OCI-LY7 (cell line): Measurements from ENCODE around the gene JOSD2. TPM values are rescaled to one million over a fixed set of nuclear protein-coding genes. Genes with fewer than 3 reads are reported as not detected.

Experiments used
- BruUV-seq: library from RNA; stranded (reverse); fragments of 400-500 nt; replicated peaks from 2 replicates; lab custom pipeline; 2021; lab: Mats Ljungman, UMichigan
- CTCF ChIA-PET: fragments of 300-600 bp; sonication (Branson Sonifier 250); formaldehyde crosslinking; loops from one replicate; lab custom pipeline; 2022; ENCODE audit warnings: antibody characterized with exemption; ENCODE audit not compliant: unreplicated experiment; lab: Charles Lee
- POLR2A ChIA-PET: fragments of 300-600 bp; sonication (Branson Sonifier 250); formaldehyde crosslinking; loops from one replicate; lab custom pipeline; 2022; ENCODE audit warnings: antibody characterized with exemption; lab: Charles Lee
- DNase-seq: peaks from one replicate; pipeline ENCODE4 v3.0.0-alpha.2; 2015; ENCODE audit warnings: low spot score
- H2AFZ ChIP-seq: fragments of 200-600 bp; sonication (generic), shearing (Covaris generic); 2 replicates; pipeline ENCODE4 v1.6.1; 2014; ENCODE audit warnings: mild to moderate bottlenecking, antibody characterized with exemption, low read length, moderate library complexity
- H3K27ac ChIP-seq: fragments of 200-600 bp; sonication (generic); 2 replicates; pipeline ENCODE4 v1.5.1; 2014; ENCODE audit warnings: mixed run types, low read depth, mild to moderate bottlenecking, moderate library complexity, low read length, inconsistent platforms; ENCODE audit not compliant: poor library complexity, severe bottlenecking
- H3K36me3 ChIP-seq: fragments of 200-600 bp; sonication (generic); 2 replicates; pipeline ENCODE4 v1.6.1; 2014; ENCODE audit warnings: mild to moderate bottlenecking, antibody characterized with exemption, low read length, moderate library complexity, mixed read lengths; ENCODE audit not compliant: insufficient read depth
- H3K4me1 ChIP-seq: fragments of 200-600 bp; sonication (generic); 2 replicates; pipeline ENCODE4 v1.5.1; 2014; ENCODE audit warnings: mild to moderate bottlenecking, low read length; ENCODE audit not compliant: insufficient read depth, poor library complexity, severe bottlenecking
- H3K4me2 ChIP-seq: fragments of 200-600 bp; sonication (generic); 2 replicates; pipeline ENCODE4 v1.6.1; 2014; ENCODE audit warnings: mild to moderate bottlenecking, low read length
- H3K4me3 ChIP-seq: fragments of 200-600 bp; sonication (generic); 2 replicates; pipeline ENCODE4 v1.5.1; 2014; ENCODE audit warnings: mild to moderate bottlenecking, low read depth, low read length; ENCODE audit not compliant: poor library complexity, severe bottlenecking
- H3K79me2 ChIP-seq: fragments of 200-600 bp; sonication (generic); 2 replicates; pipeline ENCODE4 v1.6.1; 2016; ENCODE audit warnings: low read depth, mild to moderate bottlenecking, low read length, moderate library complexity, mixed read lengths; ENCODE audit not compliant: insufficient read depth
- H3K9me2 ChIP-seq: fragments of 200-600 bp; sonication (generic); 2 replicates; pipeline ENCODE4 v1.6.1; 2016; ENCODE audit warnings: mild to moderate bottlenecking, low read length, mixed read lengths; ENCODE audit not compliant: insufficient read depth
- H3K9me3 ChIP-seq: fragments of 200-600 bp; sonication (generic); 2 replicates; pipeline ENCODE4 v1.6.1; 2014; ENCODE audit warnings: mild to moderate bottlenecking, mixed run types, low read length, mixed read lengths
- H4K20me1 ChIP-seq: fragments of 200-600 bp; sonication (generic); 2 replicates; pipeline ENCODE4 v1.6.1; 2014; ENCODE audit warnings: mild to moderate bottlenecking, antibody characterized with exemption, low read length, moderate library complexity, mixed read lengths; ENCODE audit not compliant: insufficient read depth
- CTCF ChIP-seq: fragments of 200-600 bp; sonication (generic); conservative IDR thresholded peaks from 2 replicates; pipeline ENCODE4 v1.5.1; 2014; ENCODE audit warnings: mild to moderate bottlenecking, antibody characterized with exemption, low read length, moderate library complexity, mixed read lengths
- EZH2phosphoT487 ChIP-seq: fragments of 200-600 bp; sonication (generic); IDR thresholded peaks from 2 replicates; pipeline ENCODE4 v1.6.1; 2018; ENCODE audit warnings: low read depth, borderline replicate concordance, mild to moderate bottlenecking, mixed run types, antibody characterized with exemption, low read length, moderate library complexity, mixed read lengths
- intact Hi-C: fragments of 100-400 bp; cut with micrococcal nuclease; formaldehyde crosslinking; loops from one replicate; pipeline ENCODE4 v1.10.0; 2022; ENCODE audit not compliant: unreplicated experiment
- total RNA-seq, 2 experiments: library from RNA; depleted of rRNA in 1 of 2; stranded (reverse); fragments of >200 nt in 1 of 2; shearing (Covaris generic) in 1 of 2; gene quantifications; 2 replicates each; pipeline ENCODE4 v1.2.3, GENCODE V29; 2014 to 2022

JOSD2 gene
- total RNA-seq, 2 experiments from 2014 or later = 13.0 to 17.8 TPM

GRCh38 chr19:50546527-50547221, 35.7 kb upstream of the JOSD2 start:
- no peak overlapping the region for H3K4me3 ChIP-seq
- H2AFZ ChIP-seq = no peak overlapping the region
- intact Hi-C loops = no loop called here
- TF ChIP-seq EZH2phosphoT487 (no peak), CTCF (no peak)
- POLR2A ChIA-PET = no interaction called here
- H3K9me3 ChIP-seq = no peaks in the 10 kb centered on the region
- H3K36me3 ChIP-seq = no peaks in the 10 kb centered on the region
- no peaks in the 10 kb centered on the region for H3K4me1 ChIP-seq
- no peak overlapping the region for H3K4me2 ChIP-seq
- no peaks in the 10 kb centered on the region for H3K79me2 ChIP-seq
- no TSS peak for BruUV-seq
- CTCF ChIA-PET = no interaction called here
- H3K9me2 ChIP-seq = no peaks in the 10 kb centered on the region
- DNase-seq = no peak
- H4K20me1 ChIP-seq = no peaks in the 10 kb centered on the region
- no peak overlapping the region for H3K27ac ChIP-seq

- TF ChIP-seq EZH2phosphoT487 (no peak), CTCF (no peak)
- H2AFZ ChIP-seq = no peak overlapping the region
- H4K20me1 ChIP-seq = no peaks in the 10 kb centered on the region
- no peak overlapping the region for H3K4me2 ChIP-seq
- intact Hi-C loops = no loop called here
- no peaks in the 10 kb centered on the region for H3K36me3 ChIP-seq
- no peaks in the 10 kb centered on the region for H3K9me2 ChIP-seq
- H3K4me3 ChIP-seq = no peak overlapping the region
- no peaks in the 10 kb centered on the region for H3K79me2 ChIP-seq
- no TSS peak for BruUV-seq
- ChIA-PET POLR2A (no interaction called here), CTCF (no interaction called here)
- DNase-seq = no peak
- H3K9me3 ChIP-seq = no peaks in the 10 kb centered on the region
- H3K27ac ChIP-seq = no peak overlapping the region
- no peaks in the 10 kb centered on the region for H3K4me1 ChIP-seq
Observed at GRCh38 chr19:50542943-50543342, 32.0 kb upstream of the JOSD2 start.

GRCh38 chr19:50537769-50538230, 26.8 kb upstream of the JOSD2 start:
- no peaks in the 10 kb centered on the region for H3K9me3 ChIP-seq
- TF ChIP-seq EZH2phosphoT487 (no peak), CTCF (peak; percentile 92)
- CTCF ChIA-PET = no interaction called here
- no peaks in the 10 kb centered on the region for H3K9me2 ChIP-seq
- POLR2A ChIA-PET = interaction anchor here (0.6 kb wide), 2 partner anchors 209 to 1804 kb away, joined by 4 to 12 read pairs; no protein-coding TSS in a partner anchor
- DNase-seq = peak; percentile 76
- no peak overlapping the region for H3K4me2 ChIP-seq
- H2AFZ ChIP-seq = no peak overlapping the region
- no peaks in the 10 kb centered on the region for H3K79me2 ChIP-seq
- H3K4me1 ChIP-seq = no peaks in the 10 kb centered on the region
- no TSS peak for BruUV-seq
- no peaks in the 10 kb centered on the region for H4K20me1 ChIP-seq
- no peak overlapping the region for H3K27ac ChIP-seq
- H3K4me3 ChIP-seq = no peak overlapping the region
- intact Hi-C loops = loop anchor here (5.0 kb wide), 1 partner anchor 245 kb away; no protein-coding TSS in a partner anchor
- no peaks in the 10 kb centered on the region for H3K36me3 ChIP-seq
